ENCODE data around the gene RASGEF1B.
"Not testable (repeated sequence)": the region's sequence is repeated elsewhere in the genome, so short reads cannot be mapped to it uniquely, and the experiment has no call there.

RASGEF1B gene

GRCh38 chr4:81498046-81498445 is 26.3 kb upstream of the RASGEF1B start:
- DNase-seq, result no peak

- no peak for DNase-seq
Measured at GRCh38 chr4:81495345-81495744, 23.6 kb upstream of the RASGEF1B start.

GRCh38 chr4:81494031-81494431 is 22.3 kb upstream of the RASGEF1B start:
- no peak for DNase-seq

DNA sequence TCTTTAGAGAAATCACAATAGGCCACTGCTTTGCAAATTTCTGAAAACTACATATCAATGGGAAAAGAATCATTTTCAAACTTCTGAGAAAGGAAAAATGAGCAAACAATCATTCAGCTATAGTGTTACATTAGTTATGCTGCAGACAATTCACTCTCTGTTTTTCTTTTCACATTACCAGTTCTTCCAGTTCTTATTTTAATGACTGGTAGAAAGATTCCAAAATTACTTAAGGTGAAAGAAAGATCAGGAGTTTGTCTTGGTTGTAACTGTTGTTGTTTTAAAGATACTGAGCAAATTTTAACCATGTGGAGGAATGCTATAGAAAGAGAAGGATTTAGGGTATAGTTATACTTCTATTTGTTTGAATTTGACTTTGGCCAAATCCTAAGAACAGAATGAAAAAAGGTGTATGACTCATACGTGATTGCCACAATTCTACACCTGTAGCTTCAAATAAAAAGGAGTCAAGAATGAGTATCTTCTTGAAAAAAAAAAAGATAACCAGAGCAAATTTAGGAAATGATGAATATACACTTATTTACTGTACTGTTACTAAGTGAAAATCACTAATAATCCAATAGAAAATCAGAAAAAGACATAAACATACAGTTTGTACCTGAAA is 21.0 kb upstream of the RASGEF1B start:
- no peak for DNase-seq

DNA sequence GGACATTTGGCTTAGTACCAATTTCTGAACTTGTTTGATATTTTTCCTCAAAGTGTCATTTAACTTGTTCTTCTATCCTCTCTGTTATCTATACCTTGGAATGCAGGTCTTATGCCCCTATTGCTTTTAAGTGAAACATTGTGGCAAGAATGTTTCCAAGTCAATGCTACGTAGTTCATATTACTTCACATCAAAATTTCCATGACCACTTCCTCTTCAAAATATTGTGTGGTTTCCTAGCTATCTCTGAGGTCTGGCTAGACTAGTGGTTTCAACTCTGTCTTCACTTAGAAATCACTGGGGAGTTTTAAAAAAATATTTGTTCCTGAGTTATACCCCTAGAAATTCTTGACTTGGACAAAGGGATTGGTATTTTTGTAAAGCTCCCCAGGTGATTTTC is 20.2 kb upstream of the RASGEF1B start:
- DNase-seq, result no peak

DNA sequence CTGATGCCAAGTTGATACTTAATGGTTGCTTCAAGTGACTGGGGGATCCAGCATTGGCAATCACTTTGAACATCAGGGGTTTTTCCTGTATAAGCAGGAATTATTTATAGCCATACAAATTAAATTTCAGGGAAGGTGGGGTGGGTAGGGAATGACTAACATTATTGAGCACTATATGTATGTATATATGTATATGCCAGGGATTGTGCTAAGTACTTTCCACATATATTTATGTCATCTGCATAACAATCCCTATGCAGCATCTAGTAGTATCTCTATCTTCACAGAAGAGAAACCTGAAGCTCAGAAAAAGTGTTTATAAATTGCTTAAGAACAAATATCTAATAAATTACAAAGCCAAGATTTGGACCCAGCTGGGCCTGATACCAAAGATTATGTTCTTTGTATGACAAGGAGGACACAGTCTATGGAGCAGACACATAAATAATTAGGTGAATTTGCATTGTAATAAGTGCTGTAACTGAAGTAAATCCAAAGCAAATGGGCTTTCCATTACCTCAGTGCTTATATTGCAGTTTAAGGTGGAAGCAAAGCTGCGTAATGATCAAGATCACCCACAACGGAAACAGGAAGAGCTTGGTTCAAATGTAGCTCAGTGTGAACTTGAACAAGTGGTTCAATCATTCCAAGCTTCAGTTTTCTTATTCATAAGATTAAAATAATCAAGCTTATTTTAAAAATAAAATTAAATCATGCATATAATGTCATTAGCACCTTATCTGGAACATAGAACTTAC is 18.9 kb upstream of the RASGEF1B start:
- DNase-seq, result no peak

DNA sequence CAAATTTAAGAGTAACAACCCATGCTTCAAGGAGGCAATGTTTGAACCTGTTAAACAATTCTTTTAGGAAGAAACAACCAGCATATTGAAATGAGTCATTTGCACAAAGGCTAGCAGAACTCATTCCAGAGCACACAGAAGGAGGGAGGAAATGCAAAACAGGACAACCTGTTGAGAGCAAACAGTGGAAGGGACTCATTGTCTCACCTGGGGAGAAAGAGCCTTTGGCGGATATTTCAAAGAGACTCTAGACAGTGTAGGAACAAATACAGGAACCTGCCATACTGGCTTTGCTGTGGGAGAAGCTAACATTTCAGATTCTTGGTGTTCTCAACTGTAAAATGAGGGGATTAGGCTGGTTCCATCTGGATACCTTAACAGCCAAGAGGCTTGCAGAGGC is 14.8 kb upstream of the RASGEF1B start:
- no peak for DNase-seq

DNA sequence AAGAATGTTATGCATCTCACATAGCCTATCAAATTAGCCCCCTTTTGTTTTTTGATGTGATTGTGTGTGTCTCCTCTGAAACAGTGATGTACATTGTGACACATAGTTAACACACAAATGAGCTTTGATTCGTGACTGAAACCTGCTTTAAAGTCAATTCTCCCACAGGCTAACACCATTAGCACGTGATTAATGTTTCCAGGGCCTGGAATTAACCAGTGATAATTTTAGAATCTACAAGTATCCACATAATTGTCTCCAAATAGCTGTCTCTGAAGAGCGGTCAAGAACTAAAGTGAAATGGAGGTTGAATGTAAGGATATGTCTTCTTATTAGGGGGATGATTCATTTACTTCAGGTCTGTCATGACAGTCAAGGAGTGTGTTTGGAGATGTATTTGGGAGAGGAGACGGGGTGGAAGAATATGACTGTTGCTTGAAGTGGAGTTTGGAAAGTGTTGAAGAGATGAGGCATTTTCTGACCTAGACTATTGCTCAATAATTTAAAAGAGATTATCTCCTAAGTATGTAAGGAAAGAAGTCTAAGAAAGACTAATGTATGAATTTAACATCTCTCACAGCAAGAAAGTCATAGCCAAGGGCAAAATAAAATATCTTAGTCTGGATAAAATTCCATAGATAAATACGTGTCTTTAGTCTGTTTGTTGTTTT is 13.7 kb upstream of the RASGEF1B start:
- no peak for DNase-seq

- no peak for DNase-seq
Measured at GRCh38 chr4:81482326-81482725, 10.6 kb upstream of the RASGEF1B start.

DNA sequence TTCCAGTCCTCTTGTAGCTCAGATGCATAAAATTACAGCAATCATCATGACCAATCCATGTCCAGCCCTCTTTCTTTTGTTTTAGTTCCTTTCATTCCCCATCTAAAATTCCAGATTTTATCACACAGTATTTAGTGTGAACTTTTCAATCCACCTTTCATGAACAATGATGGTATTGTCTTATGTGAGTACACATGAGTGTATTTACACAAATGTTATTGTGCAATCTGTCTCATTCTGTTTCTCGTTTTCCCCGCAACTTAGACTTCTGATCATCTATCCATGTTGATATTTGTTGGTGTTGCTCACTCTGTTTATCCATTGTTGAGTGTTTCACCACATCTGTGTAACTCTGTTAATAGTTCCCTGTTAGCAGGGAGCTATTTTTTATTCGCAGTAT is 9.4 kb upstream of the RASGEF1B start:
- no peak for DNase-seq

- not testable (repeated sequence) for DNase-seq
Measured at GRCh38 chr4:81479573-81479972, 7.9 kb upstream of the RASGEF1B start.

DNA sequence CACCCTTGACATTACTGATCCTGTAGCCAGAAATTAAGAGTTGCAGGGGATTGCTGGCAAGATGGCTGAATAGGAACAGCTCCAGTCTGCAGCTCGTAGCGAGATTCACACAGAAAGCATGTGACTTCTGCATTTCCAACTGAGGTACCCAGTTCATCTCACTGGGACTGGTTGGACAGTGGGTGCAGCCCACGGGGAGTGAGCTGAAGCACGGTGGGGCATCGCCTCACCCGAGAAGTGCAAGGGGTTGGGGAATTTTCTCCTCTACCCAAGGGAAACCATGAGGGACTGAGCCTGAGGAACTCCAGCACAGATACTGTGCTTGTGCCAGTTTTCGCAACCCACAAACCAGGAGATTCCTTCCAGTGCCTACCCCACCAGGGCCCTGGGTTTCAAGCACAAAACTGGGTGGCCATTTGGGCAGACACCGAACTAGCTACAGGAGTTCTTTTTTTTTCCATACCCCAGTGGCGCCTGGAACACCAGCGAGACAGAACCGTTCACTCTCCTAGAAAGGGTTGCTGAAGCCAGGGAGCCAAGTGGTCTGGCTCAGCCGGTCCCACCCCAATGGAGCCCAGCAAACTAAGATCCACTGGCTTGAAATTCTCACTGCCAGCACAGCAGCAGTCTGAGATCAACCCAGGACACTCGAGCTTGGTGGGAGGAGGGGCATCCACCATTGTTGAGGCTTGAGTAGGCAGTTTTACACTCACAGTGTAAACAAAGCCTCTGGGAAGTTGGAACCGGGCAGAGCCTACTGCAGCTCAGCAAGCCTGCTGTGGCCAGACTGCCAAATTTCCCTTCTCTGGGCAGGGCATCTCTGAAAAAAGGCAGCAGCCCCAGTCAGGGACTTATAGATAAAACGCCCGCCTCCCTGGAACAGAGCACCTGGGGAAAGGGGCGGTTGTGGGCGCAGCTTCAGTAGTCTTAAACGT is 1.9 kb upstream of the RASGEF1B start:
- not testable (repeated sequence) for DNase-seq

GRCh38 chr4:81472281-81473182 is 825 bp upstream of the RASGEF1B start:
- DNase-seq, result peak; percentile 52

GRCh38 chr4:81471298-81471587 is 464 bp downstream of the RASGEF1B start:
- no peak for DNase-seq

- DNase-seq, result peak; percentile 37
Measured at GRCh38 chr4:81470456-81471297, 1.0 kb downstream of the RASGEF1B start.

DNA sequence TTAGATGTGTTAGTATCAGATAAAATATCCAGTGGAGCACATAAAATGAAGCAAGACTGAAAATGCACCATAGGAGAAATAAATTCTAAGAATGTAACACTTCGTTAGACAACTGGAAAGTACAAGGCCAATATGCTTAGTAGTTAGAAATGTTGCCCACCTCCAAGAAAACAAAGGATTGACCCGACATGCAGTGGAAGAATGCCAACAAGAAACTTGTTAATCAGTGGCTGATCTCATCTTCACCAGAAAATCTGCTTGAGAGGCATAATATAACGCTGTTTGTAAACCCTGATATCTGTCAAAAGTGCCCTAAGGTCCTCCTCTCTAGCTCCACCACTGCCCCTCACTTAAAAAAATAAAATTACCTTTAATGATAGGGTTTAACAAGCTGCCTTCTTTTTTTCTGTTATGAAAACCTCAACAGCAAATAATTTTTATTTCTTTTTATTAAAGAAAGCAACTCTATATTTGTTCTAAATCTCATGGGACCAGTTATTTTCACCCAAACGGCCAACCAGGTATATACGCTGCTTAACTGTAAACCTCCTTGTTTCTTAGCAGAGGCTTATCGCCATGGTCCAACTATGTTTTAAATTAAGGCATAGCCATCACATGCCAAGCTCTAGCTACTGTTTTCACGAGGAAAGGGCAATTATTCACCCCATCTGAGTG is 1.8 kb downstream of the RASGEF1B start:
- DNase-seq, result no peak

DNA sequence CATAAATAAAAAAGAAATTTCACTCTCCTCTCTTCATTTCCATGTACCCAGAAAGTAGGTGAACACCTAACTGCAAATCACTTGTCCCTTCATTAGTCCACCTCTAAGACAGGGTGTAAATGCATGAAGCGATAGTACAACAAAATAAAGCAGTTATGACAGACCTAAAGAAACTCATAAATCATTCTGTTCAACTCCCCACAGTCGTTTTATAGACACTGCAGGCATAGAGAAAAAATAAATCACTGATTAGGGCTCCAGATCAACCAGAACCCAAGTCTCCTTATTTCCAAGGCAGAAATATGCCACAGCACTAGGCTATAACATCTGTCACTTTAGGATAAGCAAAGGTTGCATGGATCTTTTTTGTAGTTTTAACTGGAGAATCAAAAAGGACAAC is 3.0 kb downstream of the RASGEF1B start:
- no peak for DNase-seq

DNA sequence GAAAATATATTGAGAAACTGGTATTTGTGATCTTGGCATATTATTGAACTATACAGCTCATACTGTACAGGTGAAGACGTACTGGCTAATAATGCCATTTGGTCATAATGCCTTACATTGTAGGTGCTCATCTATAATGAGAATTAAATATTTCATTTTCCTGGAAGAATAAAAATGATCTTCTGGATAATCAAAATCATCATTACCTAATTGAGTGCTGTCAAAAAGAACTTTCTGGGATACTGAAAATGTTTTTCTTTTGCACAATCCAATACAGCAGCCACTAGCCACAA is 4.1 kb downstream of the RASGEF1B start:
- no peak for DNase-seq

GRCh38 chr4:81466841-81467671 is 4.7 kb downstream of the RASGEF1B start:
- DNase-seq, result peak; percentile 42

Measured in NCI-H1436 treated with DMSO at 0.1 percent for 48 hours (cell line).